ENCODE data around the gene RAB25.

Gene RAB25

GRCh38 chr1:156117414-156118176 is 56.6 kb downstream of the RAB25 start:
- POLR2A ChIA-PET (ENCODE audit: low non-redundant PET), result interaction anchor here (0.7 to 1.1 kb wide), 2 partner anchors 10 to 19 kb away, joined by 3 to 10 read pairs; no protein-coding TSS in a partner anchor
- H3K27ac ChIP-seq, result peak overlapping the region; percentile 100
- TF ChIP-seq, protein P1, sequence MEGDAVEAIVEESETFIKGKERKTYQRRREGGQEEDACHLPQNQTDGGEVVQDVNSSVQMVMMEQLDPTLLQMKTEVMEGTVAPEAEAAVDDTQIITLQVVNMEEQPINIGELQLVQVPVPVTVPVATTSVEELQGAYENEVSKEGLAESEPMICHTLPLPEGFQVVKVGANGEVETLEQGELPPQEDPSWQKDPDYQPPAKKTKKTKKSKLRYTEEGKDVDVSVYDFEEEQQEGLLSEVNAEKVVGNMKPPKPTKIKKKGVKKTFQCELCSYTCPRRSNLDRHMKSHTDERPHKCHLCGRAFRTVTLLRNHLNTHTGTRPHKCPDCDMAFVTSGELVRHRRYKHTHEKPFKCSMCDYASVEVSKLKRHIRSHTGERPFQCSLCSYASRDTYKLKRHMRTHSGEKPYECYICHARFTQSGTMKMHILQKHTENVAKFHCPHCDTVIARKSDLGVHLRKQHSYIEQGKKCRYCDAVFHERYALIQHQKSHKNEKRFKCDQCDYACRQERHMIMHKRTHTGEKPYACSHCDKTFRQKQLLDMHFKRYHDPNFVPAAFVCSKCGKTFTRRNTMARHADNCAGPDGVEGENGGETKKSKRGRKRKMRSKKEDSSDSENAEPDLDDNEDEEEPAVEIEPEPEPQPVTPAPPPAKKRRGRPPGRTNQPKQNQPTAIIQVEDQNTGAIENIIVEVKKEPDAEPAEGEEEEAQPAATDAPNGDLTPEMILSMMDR (conservative IDR thresholded peaks at IDR 0.05; ENCODE audit: low read depth), result no peak
- CTCF ChIA-PET, result interaction anchor here (0.6 to 2.1 kb wide), 3 partner anchors 12 to 32 kb away, joined by 3 to 16 read pairs (median 5); no protein-coding TSS in a partner anchor
- no peak for DNase-seq (ENCODE audit: low spot score)

DNA sequence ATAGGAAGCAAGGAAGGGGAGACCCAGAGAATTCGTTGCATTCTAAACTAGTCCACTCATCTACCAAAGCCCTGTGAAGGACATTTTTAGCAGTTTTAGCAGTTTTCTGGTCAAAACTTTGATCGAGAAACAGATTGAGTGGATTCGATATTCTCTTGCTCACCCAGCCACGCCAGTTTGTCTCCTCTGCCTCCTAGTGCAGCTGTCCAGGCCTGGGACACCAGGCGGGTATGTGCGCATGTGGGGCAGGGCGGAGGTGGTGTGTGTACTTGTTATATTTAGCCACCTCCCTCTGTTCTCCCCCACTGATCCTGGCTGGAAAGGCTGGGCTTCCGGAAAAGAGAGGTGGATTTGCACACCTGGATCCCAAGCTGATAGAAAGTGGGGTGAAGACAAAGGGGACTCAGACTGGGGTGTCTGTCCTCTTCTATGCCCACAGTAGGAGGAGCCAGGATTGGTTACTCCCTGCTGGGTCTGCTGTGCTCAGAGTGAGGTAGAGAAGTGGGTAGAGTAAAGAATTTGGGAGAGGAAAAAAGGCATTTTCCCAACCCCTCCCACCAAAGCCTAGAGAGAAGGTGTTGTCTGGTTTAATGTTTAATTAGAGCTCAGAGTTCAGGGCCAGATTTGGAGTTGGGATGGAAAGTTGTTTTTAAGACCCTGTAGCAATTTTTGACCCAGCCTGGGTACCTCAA is 57.4 kb downstream of the RAB25 start:
- H3K27ac ChIP-seq, result peak overlapping the region; percentile 100
- POLR2A ChIA-PET (ENCODE audit: low non-redundant PET), result no interaction called here
- TF ChIP-seq, protein P1 (conservative IDR thresholded peaks at IDR 0.05; ENCODE audit: low read depth), result no peak
- DNase-seq (ENCODE audit: low spot score), result no peak
- CTCF ChIA-PET, result interaction anchor here (0.6 to 2.1 kb wide), 3 partner anchors 12 to 36 kb away, joined by 3 to 16 read pairs (median 5); no protein-coding TSS in a partner anchor

GRCh38 chr1:156119503-156120209 is 58.7 kb downstream of the RAB25 start:
- H3K27ac ChIP-seq, result peak overlapping the region; percentile 100
- CTCF ChIA-PET, result interaction anchor here (0.7 to 2.1 kb wide), 2 partner anchors 23 to 164 kb away, joined by 3 to 16 read pairs; no protein-coding TSS in a partner anchor
- POLR2A ChIA-PET (ENCODE audit: low non-redundant PET), result interaction anchor here (0.6 kb wide), 1 partner anchor 7 kb away, joined by 3 read pairs; no protein-coding TSS in a partner anchor
- peak; percentile 80 for DNase-seq (ENCODE audit: low spot score)
- TF ChIP-seq, protein P1 (conservative IDR thresholded peaks at IDR 0.05; ENCODE audit: low read depth), result no peak

Measured in RWPE1 (cell line).